Activated CD8-positive, alpha-beta T cell treated with anti-CD3 and anti-CD28 coated beads, Interleukin-2, amount 10 ng/mL, durations not matched to agents 7 days and 5 days (primary cell): ENCODE measurements around the gene GYG2. TPM values are rescaled to one million over a fixed set of nuclear protein-coding genes. Genes with fewer than 3 reads are reported as not detected.
"Not testable (repeated sequence)": the region's sequence is repeated elsewhere in the genome, so short reads cannot be mapped to it uniquely, and the experiment has no call there.

Source experiments
- ATAC-seq: fragments of 150-1000 bp; cut with Tn5 transposase; one replicate; pipeline ENCODE4 v1.10.0; 2021; ENCODE audit warnings: moderate library complexity
- CTCF ChIA-PET: fragments of 350-600 bp; sonication (Branson Sonifier 250); formaldehyde crosslinking; loops from one replicate; lab custom pipeline; 2021; ENCODE audit warnings: antibody characterized with exemption; lab: Charles Lee
- POLR2A ChIA-PET: fragments of 350-600 bp; sonication (Branson Sonifier 250); formaldehyde crosslinking; loops from one replicate; lab custom pipeline; 2021; ENCODE audit warnings: antibody characterized with exemption; lab: Charles Lee
- DNase-seq: peaks from one replicate; pipeline ENCODE4 v3.0.0-alpha.2; 2020
- H3K27ac Mint-ChIP-seq: one replicate; pipeline ENCODE4 v1.8.0; 2021; ENCODE audit warnings: mild to moderate bottlenecking, mixed read lengths
- H3K27me3 Mint-ChIP-seq: one replicate; pipeline ENCODE4 v1.8.0; 2021; ENCODE audit warnings: low read depth, mixed read lengths
- H3K36me3 Mint-ChIP-seq: one replicate; pipeline ENCODE4 v1.8.0; 2021; ENCODE audit warnings: low read depth, mixed read lengths
- H3K4me1 Mint-ChIP-seq: one replicate; pipeline ENCODE4 v1.8.0; 2021; ENCODE audit warnings: low read depth, mixed read lengths
- H3K4me3 Mint-ChIP-seq: one replicate; pipeline ENCODE4 v1.8.0; 2021; ENCODE audit warnings: mild to moderate bottlenecking, mixed read lengths
- H3K9me3 Mint-ChIP-seq: one replicate; pipeline ENCODE4 v1.8.0; 2022; ENCODE audit warnings: mixed read lengths; ENCODE audit not compliant: insufficient read depth
- total RNA-seq, 2 experiments: library from RNA; stranded (reverse); gene quantifications; one replicate each; pipeline ENCODE4 v1.2.3, GENCODE V29; 2021

The GYG2 gene
- total RNA-seq, 2 experiments from 2014 or later: not detected

DNA sequence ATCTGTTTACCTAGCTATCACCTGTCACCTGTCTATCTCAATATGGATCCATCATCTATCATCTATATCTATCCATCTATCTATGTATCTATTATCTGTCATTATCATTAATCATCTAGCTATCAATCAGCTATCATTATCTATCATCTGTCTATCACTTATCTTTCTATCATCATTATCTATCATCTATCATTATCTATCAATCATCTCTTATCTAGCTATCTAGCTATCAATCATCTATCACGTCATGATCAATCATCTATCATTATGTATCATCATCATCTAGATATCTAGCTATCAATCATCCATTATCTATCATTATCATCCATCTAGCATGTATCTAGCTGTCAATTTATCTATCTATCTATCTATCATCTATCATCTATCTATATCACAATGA lies 92.5 kb downstream of the GYG2 start:
- Mint-ChIP-seq H3K36me3 (no peaks in the 10 kb centered on the region), H3K4me3 (no peak overlapping the region), H3K4me1 (no peaks in the 10 kb centered on the region), H3K27ac (no peak overlapping the region), H3K9me3 (no peaks in the 10 kb centered on the region), H3K27me3 (no peaks in the 10 kb centered on the region)
- DNase-seq (no peak), ATAC-seq (no peak)
- ChIA-PET CTCF (no interaction called here), POLR2A (interaction anchor here (0.6 kb wide), 1 partner anchor 861 kb away, joined by 4 read pairs; no protein-coding TSS in a partner anchor)

DNA sequence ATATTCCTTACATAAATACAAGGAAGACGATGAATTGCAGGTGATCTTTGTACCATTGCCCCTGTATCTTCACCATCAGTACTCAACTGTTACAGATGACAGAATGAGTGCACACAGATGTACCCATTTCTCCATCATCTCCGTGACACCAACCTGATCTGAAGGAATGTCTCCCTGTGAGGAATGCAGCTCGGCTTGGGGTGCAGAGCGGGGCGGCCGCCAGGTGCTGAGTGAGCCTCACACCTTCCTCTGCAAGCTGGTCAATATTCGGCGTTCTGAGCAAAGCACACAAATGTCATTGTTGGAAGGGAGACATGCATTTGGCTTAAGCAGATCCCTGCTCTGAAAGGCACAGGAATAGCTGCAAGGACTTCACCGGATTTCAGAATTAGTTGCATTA lies 93.0 kb downstream of the GYG2 start:
- no peak overlapping the region for H3K27ac Mint-ChIP-seq
- DNase-seq (no peak), ATAC-seq (no peak)
- H3K27me3 Mint-ChIP-seq: no peaks in the 10 kb centered on the region
- CTCF ChIA-PET: no interaction called here
- no peaks in the 10 kb centered on the region for H3K36me3 Mint-ChIP-seq
- POLR2A ChIA-PET: no interaction called here
- no peak overlapping the region for H3K4me3 Mint-ChIP-seq
- H3K4me1 Mint-ChIP-seq: no peaks in the 10 kb centered on the region
- no peaks in the 10 kb centered on the region for H3K9me3 Mint-ChIP-seq

DNA sequence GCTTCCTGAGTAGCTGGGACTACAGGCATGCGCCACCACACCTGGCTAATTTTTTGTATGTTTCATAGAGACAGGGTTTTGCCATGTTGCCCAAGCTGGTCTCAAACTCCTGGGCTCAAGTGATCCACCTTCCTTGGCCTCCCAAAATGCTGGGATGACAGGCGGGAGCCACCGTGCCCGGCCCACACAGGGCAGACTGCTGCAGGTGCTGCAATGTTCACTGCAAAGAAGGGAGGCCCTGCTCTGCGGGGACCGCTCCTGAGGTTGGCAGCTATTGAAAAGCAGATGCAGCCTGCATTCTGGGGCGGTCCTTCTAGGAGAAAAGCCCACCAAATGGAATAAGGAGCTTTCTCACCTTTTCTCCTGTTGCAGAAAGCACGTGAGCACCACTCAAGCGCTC lies 95.4 kb downstream of the GYG2 start:
- ATAC-seq (no peak), DNase-seq (no peak)
- no peaks in the 10 kb centered on the region for H3K4me1 Mint-ChIP-seq
- no peaks in the 10 kb centered on the region for H3K9me3 Mint-ChIP-seq
- H3K4me3 Mint-ChIP-seq: no peak overlapping the region
- no peaks in the 10 kb centered on the region for H3K27me3 Mint-ChIP-seq
- no peak overlapping the region for H3K27ac Mint-ChIP-seq
- ChIA-PET CTCF (no interaction called here), POLR2A (no interaction called here)
- H3K36me3 Mint-ChIP-seq: no peaks in the 10 kb centered on the region

DNA sequence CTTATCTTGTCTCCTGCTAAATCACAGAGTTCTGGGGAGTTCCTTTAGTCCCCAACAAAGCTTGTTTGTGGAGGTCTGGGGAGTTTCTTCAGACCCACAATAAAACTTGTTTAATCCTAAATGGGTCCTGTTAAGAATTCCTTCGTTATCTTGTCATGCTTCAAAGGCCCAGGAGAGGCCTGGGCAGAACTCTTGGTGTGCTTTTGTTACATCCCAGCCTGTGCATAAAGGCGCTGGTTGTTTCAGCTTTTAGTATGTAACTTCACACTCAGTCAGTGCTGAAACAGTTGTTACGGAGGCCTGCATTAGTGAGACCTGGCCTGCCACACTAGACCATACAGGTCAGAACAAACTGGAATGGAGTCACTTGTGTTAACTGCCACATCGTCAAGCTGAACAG lies 97.5 kb downstream of the GYG2 start:
- H3K27me3 Mint-ChIP-seq, ATAC-seq, DNase-seq, H3K4me1 Mint-ChIP-seq, H3K9me3 Mint-ChIP-seq, CTCF ChIA-PET, POLR2A ChIA-PET, H3K36me3 Mint-ChIP-seq, H3K4me3 Mint-ChIP-seq, H3K27ac Mint-ChIP-seq: not testable (repeated sequence)

DNA sequence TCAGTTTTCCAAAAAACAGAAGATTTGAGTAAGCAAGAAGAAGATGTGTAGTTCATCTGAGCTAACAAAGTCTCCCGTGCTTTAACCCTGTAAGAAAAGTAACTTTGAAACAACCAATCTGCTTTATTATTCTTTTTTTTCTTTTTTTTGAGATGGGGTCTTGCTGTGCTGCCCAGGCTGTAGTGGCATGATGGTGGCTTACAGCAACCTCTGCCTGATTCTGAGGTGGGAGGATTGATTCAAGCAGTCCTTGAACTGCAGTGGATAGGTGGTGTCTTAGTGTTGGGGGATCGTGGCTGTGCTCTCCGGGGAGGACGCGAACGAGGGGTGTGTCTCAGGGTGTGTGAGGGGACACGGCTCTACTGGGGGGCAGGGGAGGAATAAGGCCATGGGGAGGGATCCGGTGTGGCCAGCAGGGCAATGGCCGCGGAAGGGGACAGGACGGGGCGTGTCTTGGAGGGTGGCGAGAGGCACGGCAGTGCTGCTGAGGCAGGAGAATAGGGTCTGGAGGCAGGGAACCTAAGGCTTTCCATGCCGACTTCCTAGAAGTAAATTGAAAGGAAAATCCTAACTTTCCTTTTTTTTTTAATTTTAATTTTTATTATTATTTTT lies 98.0 kb downstream of the GYG2 start:
- POLR2A ChIA-PET: no interaction called here
- Mint-ChIP-seq H3K4me3 (no peak overlapping the region), H3K9me3 (no peaks in the 10 kb centered on the region), H3K36me3 (no peaks in the 10 kb centered on the region), H3K4me1 (peaks cover 4% of the 10 kb centered on the region), H3K27ac (no peak overlapping the region), H3K27me3 (peaks cover 4% of the 10 kb centered on the region)
- DNase-seq: no peak
- CTCF ChIA-PET: no interaction called here
- ATAC-seq: no peak

DNA sequence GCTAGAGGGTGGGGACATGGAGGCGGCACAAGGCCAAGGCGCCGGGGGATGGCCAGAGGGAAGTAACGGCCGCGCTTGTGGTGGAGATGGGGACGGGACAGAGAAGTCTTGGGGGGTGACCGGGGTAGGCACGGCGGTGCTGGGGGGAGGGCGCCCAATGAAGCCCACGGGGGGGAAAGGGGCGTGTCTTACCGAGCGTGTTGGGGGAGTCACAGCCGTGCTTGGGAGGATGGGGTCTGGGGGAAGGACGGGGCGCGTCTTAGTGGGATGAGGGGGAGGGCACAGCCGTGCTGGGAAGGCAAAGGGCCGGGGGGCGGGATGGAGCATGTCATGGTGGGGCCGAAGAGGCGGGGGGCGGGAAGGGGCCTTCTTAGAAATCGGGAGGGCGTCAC lies 99.5 kb downstream of the GYG2 start:
- DNase-seq: no peak
- H3K27ac Mint-ChIP-seq: no peak overlapping the region

DNA sequence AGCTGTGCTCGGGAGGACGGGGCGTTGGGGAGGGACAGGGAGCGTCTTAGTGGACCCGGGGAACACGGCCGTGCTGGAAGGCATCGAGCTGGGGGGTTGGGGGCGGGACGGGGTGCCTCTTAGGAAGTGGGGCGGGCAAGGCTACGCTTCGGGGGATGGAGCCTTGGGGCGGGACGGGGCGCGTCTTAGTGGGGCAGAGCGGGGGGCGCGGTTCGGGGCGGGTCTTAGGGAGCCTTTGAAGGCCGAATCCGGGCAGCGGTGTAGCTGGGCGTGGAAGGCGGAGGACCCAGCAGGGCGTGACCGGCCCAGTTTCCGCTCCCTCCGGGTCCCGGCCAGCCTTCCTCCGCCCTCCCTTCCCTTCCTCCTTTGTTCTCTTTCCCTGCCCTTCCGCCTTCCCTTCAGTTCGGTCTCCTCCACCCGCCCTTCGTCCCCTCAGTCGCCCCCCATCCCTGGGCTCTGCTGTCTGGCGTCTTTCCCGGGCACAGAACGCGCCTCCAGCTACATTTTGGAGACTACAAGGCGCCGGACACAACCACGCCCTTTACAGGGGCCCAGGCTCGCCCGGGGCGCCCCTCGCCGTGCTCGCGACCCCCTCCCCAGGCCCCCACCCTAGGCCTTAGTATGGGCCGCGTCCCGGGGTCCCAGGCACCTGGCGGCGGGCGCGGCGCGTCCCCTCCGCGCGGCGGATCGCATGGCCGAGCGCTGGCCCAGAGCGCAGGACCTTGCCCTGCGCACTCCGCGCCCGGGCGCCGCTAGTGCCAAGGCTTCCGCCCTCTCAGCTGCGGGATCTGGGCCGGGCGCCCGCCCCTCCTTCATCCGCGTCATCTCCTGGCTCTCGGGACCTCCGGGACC lies 100.1 kb downstream of the GYG2 start, which contains the start of gene ARSD:
Gene ARSD (minus strand): TSS at position 757 of the 852 bp plus-strand sequence. CDS start 64 bp downstream, at position 693.
- CTCF ChIA-PET: interaction anchor here (0.8 to 1.3 kb wide), 2 partner anchors 40 to 41 kb away, joined by 3 read pairs; no protein-coding TSS in a partner anchor

More for the DNA sequence above, 99.5 kb downstream of the GYG2 start:
- Mint-ChIP-seq H3K4me3 (peak overlapping the region; percentile 79), H3K27me3 (peaks cover 4% of the 10 kb centered on the region), H3K36me3 (no peaks in the 10 kb centered on the region), H3K9me3 (no peaks in the 10 kb centered on the region), H3K4me1 (peaks cover 4% of the 10 kb centered on the region)
- ATAC-seq: peak; percentile 1
- ChIA-PET CTCF (interaction anchor here (0.8 kb wide), 1 partner anchor 39 kb away, joined by 3 read pairs; no protein-coding TSS in a partner anchor), POLR2A (no interaction called here)

DNA sequence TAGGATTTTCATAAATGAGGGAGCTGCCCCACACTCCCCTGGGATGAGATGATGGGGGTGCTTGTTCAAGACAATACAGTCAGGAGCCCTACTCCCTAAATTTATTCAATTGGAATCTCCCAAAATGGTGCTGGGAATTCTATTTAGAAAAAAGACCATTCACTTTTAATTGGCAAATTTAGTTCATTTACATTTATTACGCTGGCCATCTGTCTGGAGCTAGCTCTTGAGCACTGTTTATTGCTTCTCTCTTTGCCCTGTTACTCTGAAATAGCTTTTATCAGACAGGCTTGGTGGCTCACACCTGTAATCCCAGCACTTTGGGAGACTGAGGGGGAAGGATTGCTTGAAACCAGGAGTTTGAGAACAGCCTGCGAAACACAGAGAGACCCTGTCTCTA lies 102.4 kb downstream of the GYG2 start:
- DNase-seq (no peak), ATAC-seq (no peak)
- Mint-ChIP-seq H3K36me3 (no peaks in the 10 kb centered on the region), H3K4me3 (no peak overlapping the region), H3K4me1 (peaks cover 4% of the 10 kb centered on the region), H3K27me3 (peaks cover 4% of the 10 kb centered on the region), H3K9me3 (no peaks in the 10 kb centered on the region), H3K27ac (no peak overlapping the region)
- CTCF ChIA-PET: no interaction called here
- POLR2A ChIA-PET: no interaction called here

More for the DNA sequence above, 100.1 kb downstream of the GYG2 start, which contains the start of gene ARSD:
- ATAC-seq (peak; percentile 95), DNase-seq (peak; percentile 81)
- Mint-ChIP-seq H3K27ac (peak within 1 kb of the TSS; percentile 86), H3K4me1 (peaks cover 4% of the 10 kb centered on the region), H3K4me3 (peak within 1 kb of the TSS; percentile 79), H3K9me3 (no peaks in the 10 kb centered on the region), H3K36me3 (no peaks in the 10 kb centered on the region), H3K27me3 (peaks cover 4% of the 10 kb centered on the region)
- POLR2A ChIA-PET: no interaction called here

DNA sequence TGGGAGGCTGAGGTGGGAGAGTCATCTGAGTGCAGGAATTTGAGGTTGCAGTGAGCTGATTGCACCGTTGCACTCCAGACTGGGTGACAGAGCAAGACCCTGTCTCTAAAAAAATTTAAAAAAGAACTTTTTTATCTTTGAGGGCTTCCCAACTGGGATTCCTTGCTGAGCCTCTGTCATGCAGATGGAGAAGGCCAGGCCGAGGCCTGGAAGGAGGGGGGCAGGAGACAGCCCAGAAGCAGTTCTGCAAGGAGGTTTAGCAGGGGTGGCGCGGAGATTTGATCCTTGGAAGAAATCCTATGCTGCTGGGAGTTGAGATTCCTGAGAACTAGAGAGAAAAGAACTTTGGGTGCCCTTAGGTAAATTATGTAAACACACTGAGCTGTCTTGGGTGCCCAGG lies 102.9 kb downstream of the GYG2 start:
- no peaks in the 10 kb centered on the region for H3K9me3 Mint-ChIP-seq
- ChIA-PET CTCF (no interaction called here), POLR2A (no interaction called here)
- H3K27me3 Mint-ChIP-seq: peaks cover 4% of the 10 kb centered on the region
- ATAC-seq (no peak), DNase-seq (no peak)
- peaks cover 4% of the 10 kb centered on the region for H3K4me1 Mint-ChIP-seq
- no peaks in the 10 kb centered on the region for H3K36me3 Mint-ChIP-seq
- no peak overlapping the region for H3K4me3 Mint-ChIP-seq
- no peak overlapping the region for H3K27ac Mint-ChIP-seq

Other genes with a start within 250 kb of the GYG2 start
- gene CD99, start 137.6 kb upstream of the GYG2 start, total RNA-seq: 100 to 1,000 TPM; 208 to 219 TPM
- not detected for gene XG, start 76.9 kb upstream of the GYG2 start, total RNA-seq
- gene ARSD, start 100.4 kb downstream of the GYG2 start, total RNA-seq: 1 to 10 TPM; 1.6 to 2.5 TPM
- not detected for gene ARSH, start 177.6 kb downstream of the GYG2 start, total RNA-seq
- gene ARSF, start 212.5 kb downstream of the GYG2 start, total RNA-seq: not detected